Osteoblast (primary cell): ENCODE measurements around the gene HSPA9. TPM values are rescaled to one million over a fixed set of nuclear protein-coding genes. Genes with fewer than 3 reads are reported as not detected.

Experiments used
- DNase-seq: peaks from one replicate; pipeline ENCODE4 v3.0.0; 2011; ENCODE audit warnings: low spot score, mixed read lengths; ENCODE audit not compliant: insufficient read length; ENCODE audit errors: missing footprints
- H2AFZ ChIP-seq: 2 replicates; pipeline ENCODE4 v1.6.0; 2011; ENCODE audit warnings: mild to moderate bottlenecking, low read length
- H3K27ac ChIP-seq: 2 replicates; pipeline ENCODE4 v1.5.1; 2011; ENCODE audit warnings: mild to moderate bottlenecking, low read depth, low read length, moderate library complexity
- H3K27me3 ChIP-seq: 2 replicates; pipeline ENCODE4 v1.6.0; 2012; ENCODE audit warnings: mild to moderate bottlenecking, control low read depth, inconsistent platforms, low read length, moderate library complexity; ENCODE audit not compliant: insufficient read depth
- H3K36me3 ChIP-seq: 2 replicates; pipeline ENCODE4 v1.5.1; 2011; ENCODE audit warnings: mild to moderate bottlenecking, low read length, control low read depth, moderate library complexity; ENCODE audit not compliant: insufficient read depth
- H3K4me1 ChIP-seq: 2 replicates; pipeline ENCODE4 v1.5.1; 2011; ENCODE audit warnings: mild to moderate bottlenecking, low read length, control low read depth, moderate library complexity; ENCODE audit not compliant: insufficient read depth
- H3K4me2 ChIP-seq: 2 replicates; pipeline ENCODE4 v1.6.0; 2011; ENCODE audit warnings: mild to moderate bottlenecking, low read length; ENCODE audit not compliant: insufficient read depth
- H3K4me3 ChIP-seq: fragments of 200-600 bp; sonication (generic); 3 replicates; pipeline ENCODE4 v1.5.1; 2012; ENCODE audit warnings: mild to moderate bottlenecking, low read length, inconsistent platforms; ENCODE audit not compliant: insufficient read depth
- H3K79me2 ChIP-seq: 2 replicates; pipeline ENCODE4 v1.6.0; 2012; ENCODE audit warnings: mild to moderate bottlenecking, low read length, control low read depth, inconsistent platforms; ENCODE audit not compliant: insufficient read depth
- H3K9me3 ChIP-seq: 2 replicates; pipeline ENCODE4 v1.5.1; 2011; ENCODE audit warnings: low read depth, low read length, control low read depth
- H4K20me1 ChIP-seq: 2 replicates; pipeline ENCODE4 v1.6.0; 2012; ENCODE audit warnings: mild to moderate bottlenecking, low read length, control low read depth; ENCODE audit not compliant: insufficient read depth
- total RNA-seq: library from RNA; depleted of rRNA; stranded (reverse); fragments of >200 nt; gene quantifications from 2 replicates; pipeline ENCODE4 v1.2.3, GENCODE V29; 2012
- TF ChIP-seq, protein P1 (sequence below): IDR thresholded peaks from 2 replicates; pipeline ENCODE4 v1.5.1; 2011; ENCODE audit warnings: mild to moderate bottlenecking, low read depth, low read length, moderate library complexity; ENCODE audit errors: extremely low read depth

The HSPA9 gene
- total RNA-seq, 1 donor, result 624 TPM

- Histone ChIP-seq H3K4me3 (no peak overlapping the region), H3K9me3 (no peaks in the 10 kb centered on the region), H3K36me3 (no peaks in the 10 kb centered on the region), H3K4me2 (no peak overlapping the region), H3K4me1 (peaks cover 7% of the 10 kb centered on the region), H3K27me3 (no peaks in the 10 kb centered on the region), H3K27ac (no peak overlapping the region), H2AFZ (peak overlapping the region; percentile 89), H3K79me2 (no peaks in the 10 kb centered on the region), H4K20me1 (no peaks in the 10 kb centered on the region)
- TF ChIP-seq, protein P1, sequence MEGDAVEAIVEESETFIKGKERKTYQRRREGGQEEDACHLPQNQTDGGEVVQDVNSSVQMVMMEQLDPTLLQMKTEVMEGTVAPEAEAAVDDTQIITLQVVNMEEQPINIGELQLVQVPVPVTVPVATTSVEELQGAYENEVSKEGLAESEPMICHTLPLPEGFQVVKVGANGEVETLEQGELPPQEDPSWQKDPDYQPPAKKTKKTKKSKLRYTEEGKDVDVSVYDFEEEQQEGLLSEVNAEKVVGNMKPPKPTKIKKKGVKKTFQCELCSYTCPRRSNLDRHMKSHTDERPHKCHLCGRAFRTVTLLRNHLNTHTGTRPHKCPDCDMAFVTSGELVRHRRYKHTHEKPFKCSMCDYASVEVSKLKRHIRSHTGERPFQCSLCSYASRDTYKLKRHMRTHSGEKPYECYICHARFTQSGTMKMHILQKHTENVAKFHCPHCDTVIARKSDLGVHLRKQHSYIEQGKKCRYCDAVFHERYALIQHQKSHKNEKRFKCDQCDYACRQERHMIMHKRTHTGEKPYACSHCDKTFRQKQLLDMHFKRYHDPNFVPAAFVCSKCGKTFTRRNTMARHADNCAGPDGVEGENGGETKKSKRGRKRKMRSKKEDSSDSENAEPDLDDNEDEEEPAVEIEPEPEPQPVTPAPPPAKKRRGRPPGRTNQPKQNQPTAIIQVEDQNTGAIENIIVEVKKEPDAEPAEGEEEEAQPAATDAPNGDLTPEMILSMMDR, result peak; percentile 42
- DNase-seq, result no peak
Observed at GRCh38 chr5:138610415-138610917, 35.3 kb upstream of the HSPA9 start.

GRCh38 chr5:138606378-138607064 lies 31.3 kb upstream of the HSPA9 start:
- Histone ChIP-seq H3K4me2 (no peak overlapping the region), H3K27ac (no peak overlapping the region), H3K4me3 (no peak overlapping the region), H3K4me1 (peaks cover 9% of the 10 kb centered on the region), H3K9me3 (no peaks in the 10 kb centered on the region), H3K36me3 (no peaks in the 10 kb centered on the region), H4K20me1 (no peaks in the 10 kb centered on the region), H3K79me2 (no peaks in the 10 kb centered on the region), H3K27me3 (no peaks in the 10 kb centered on the region), H2AFZ (no peak overlapping the region)
- DNase-seq, result no peak
- TF ChIP-seq, protein P1, result no peak

- Histone ChIP-seq H2AFZ (no peak overlapping the region), H3K27ac (no peak overlapping the region), H3K4me1 (peaks cover 6% of the 10 kb centered on the region), H3K4me3 (no peak overlapping the region), H4K20me1 (no peaks in the 10 kb centered on the region), H3K36me3 (no peaks in the 10 kb centered on the region), H3K27me3 (no peaks in the 10 kb centered on the region), H3K9me3 (no peaks in the 10 kb centered on the region), H3K4me2 (no peak overlapping the region), H3K79me2 (no peaks in the 10 kb centered on the region)
- TF ChIP-seq, protein P1, result no peak
- DNase-seq, result no peak
Observed at GRCh38 chr5:138605254-138605972, 30.2 kb upstream of the HSPA9 start.

DNA sequence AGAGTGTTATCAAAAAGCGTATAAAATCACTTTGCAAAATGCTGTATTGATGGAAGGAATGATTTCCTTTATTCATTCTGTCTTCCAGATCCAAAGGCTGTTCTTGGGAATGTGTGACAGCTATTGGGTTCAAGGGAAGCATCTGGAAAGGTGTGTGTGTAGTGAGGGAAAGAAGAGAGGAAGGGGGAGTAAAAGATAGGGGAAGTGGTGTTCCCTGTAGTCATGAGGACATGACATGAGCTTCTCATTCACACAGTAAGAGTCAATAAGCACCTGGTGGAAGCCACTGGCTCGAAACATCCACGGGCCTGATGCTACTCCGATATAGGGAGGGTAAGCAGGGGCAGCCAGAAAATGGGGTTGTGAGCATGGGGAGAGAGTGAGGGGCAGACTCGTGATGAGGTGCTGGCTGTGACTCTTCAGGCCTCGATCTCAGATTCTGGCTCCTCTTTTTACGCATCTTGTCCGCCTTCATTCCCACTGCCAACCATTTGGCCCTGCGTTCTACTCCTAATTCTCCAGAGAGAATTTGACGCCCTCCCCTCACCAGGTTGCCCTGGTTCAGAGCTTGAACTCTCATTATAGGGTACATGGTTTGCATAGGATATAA lies 29.1 kb upstream of the HSPA9 start:
- Histone ChIP-seq H3K79me2 (no peaks in the 10 kb centered on the region), H3K27ac (no peak overlapping the region), H3K36me3 (no peaks in the 10 kb centered on the region), H3K27me3 (no peaks in the 10 kb centered on the region), H2AFZ (no peak overlapping the region), H4K20me1 (no peaks in the 10 kb centered on the region), H3K9me3 (no peaks in the 10 kb centered on the region), H3K4me1 (peaks cover 6% of the 10 kb centered on the region), H3K4me2 (no peak overlapping the region), H3K4me3 (no peak overlapping the region)
- TF ChIP-seq, protein P1, result no peak
- DNase-seq, result no peak
